ENCODE measurements around the gene MYO5B.

- no peak for TF ChIP-seq CTCF (conservative IDR thresholded peaks at IDR 0.05)
- TF ChIP-seq ZFX (IDR thresholded peaks at IDR 0.05) = no peak
These were observed 226.2 kb downstream of the MYO5B start for GRCh38 chr18:49968644-49969309.
